SK-N-SH (cell line): Measurements from ENCODE around the gene EEF2. TPM values are rescaled to one million over a fixed set of nuclear protein-coding genes. Genes with fewer than 3 reads are reported as not detected.
"Not testable (repeated sequence)": the region's sequence is repeated elsewhere in the genome, so short reads cannot be mapped to it uniquely, and the experiment has no call there.

Experiments used
- CTCF ChIA-PET: fragments of 300-600, 350-600 bp; formaldehyde crosslinking; extraction: SDS; loops from one replicate; lab custom pipeline; 2021; lab: Yijun Ruan, JAX
- POLR2A ChIA-PET: fragments of 350-600 bp; sonication (Branson Sonifier 250); formaldehyde crosslinking; extraction: SDS; loops from one replicate; lab custom pipeline; 2020; ENCODE audit warnings: antibody characterized with exemption, inconsistent platforms; lab: Yijun Ruan, JAX
- DNase-seq: peaks from one replicate; pipeline ENCODE4 v3.0.0; 2012
- H2AFZ ChIP-seq: fragments of 200-600 bp; sonication (generic); 2 replicates; pipeline ENCODE4 v1.8.1; 2016; ENCODE audit warnings: antibody characterized with exemption, mild to moderate bottlenecking, low read depth
- H3F3A ChIP-seq: fragments of 200-600 bp; sonication (generic); replicated peaks from 2 replicates; pipeline ENCODE3; 2016; ENCODE audit warnings: antibody characterized with exemption, mild to moderate bottlenecking; ENCODE audit not compliant: insufficient read depth
- H3K27ac ChIP-seq, 2 experiments: fragments of 200-500 bp in 1 of 2; fragments of 200-600 bp in 1 of 2; sonication (Bioruptor generic) in 1 of 2; sonication (generic), shearing (Covaris generic) in 1 of 2; 2 replicates each; pipeline versions ENCODE4 v1.5.1 to v1.6.1; 2014 to 2016; ENCODE audit warnings: low read depth in 2 of 2, inconsistent platforms in 1 of 2, low read length in 1 of 2, mild to moderate bottlenecking in 1 of 2, mixed read lengths in 1 of 2
- H3K27me3 ChIP-seq: fragments of 200-600 bp; sonication (generic), shearing (Covaris generic); 2 replicates; pipeline ENCODE4 v1.6.1; 2016; ENCODE audit warnings: mixed run types; ENCODE audit not compliant: insufficient read depth
- H3K36me3 ChIP-seq, 2 experiments: fragments of 200-500 bp in 1 of 2; fragments of 200-600 bp in 1 of 2; sonication (Bioruptor generic) in 1 of 2; sonication (generic) in 1 of 2; replicated peaks in 1 of 2; 2 replicates each; pipeline versions ENCODE3 to v1.5.1; 2014 to 2016; ENCODE audit warnings: low read length in 1 of 2, mild to moderate bottlenecking in 1 of 2; ENCODE audit not compliant: insufficient read depth in 2 of 2, control insufficient read depth in 1 of 2
- H3K4me1 ChIP-seq, 2 experiments: fragments of 200-500 bp in 1 of 2; fragments of 200-600 bp in 1 of 2; sonication (Bioruptor generic) in 1 of 2; sonication (generic), shearing (Covaris generic) in 1 of 2; 2 replicates each; pipeline versions ENCODE4 v1.5.1 to v1.6.1; 2014 to 2016; ENCODE audit warnings: low read depth in 1 of 2, low read length in 1 of 2, mixed run types in 1 of 2; ENCODE audit not compliant: insufficient read depth in 2 of 2, control insufficient read depth in 1 of 2
- H3K4me2 ChIP-seq: fragments of 200-600 bp; sonication (generic), shearing (Covaris generic); 2 replicates; pipeline ENCODE4 v1.6.1; 2017; ENCODE audit warnings: mixed run types
- H3K4me3 ChIP-seq, 2 experiments: fragments of 200-500 bp in 1 of 2; fragments of 200-600 bp in 1 of 2; sonication (Bioruptor generic) in 1 of 2; sonication (generic), shearing (Covaris generic) in 1 of 2; 2 replicates each; pipeline versions ENCODE4 v1.5.1 to v1.8.1; 2014 to 2016; ENCODE audit warnings: low read depth in 2 of 2, inconsistent platforms in 1 of 2, low read length in 1 of 2, mild to moderate bottlenecking in 1 of 2, mixed read lengths in 1 of 2, moderate library complexity in 1 of 2
- H3K79me2 ChIP-seq: fragments of 200-600 bp; sonication (generic); 2 replicates; pipeline ENCODE4 v1.8.1; 2017; ENCODE audit warnings: mild to moderate bottlenecking; ENCODE audit not compliant: insufficient read depth
- H3K9ac ChIP-seq: fragments of 200-600 bp; sonication (generic); 2 replicates; pipeline ENCODE4 v1.6.1; 2017; ENCODE audit warnings: mixed run types
- H3K9me2 ChIP-seq: fragments of 200-600 bp; sonication (generic); 2 replicates; pipeline ENCODE4 v1.6.1; 2017; ENCODE audit warnings: mixed run types
- H3K9me3 ChIP-seq: fragments of 200-600 bp; sonication (generic); 2 replicates; pipeline ENCODE4 v1.6.1; 2017; ENCODE audit warnings: mixed run types, mild to moderate bottlenecking, moderate library complexity
- H4K20me1 ChIP-seq: fragments of 200-600 bp; sonication (generic); 2 replicates; pipeline ENCODE4 v1.6.1; 2017; ENCODE audit warnings: mild to moderate bottlenecking, mixed run types; ENCODE audit not compliant: insufficient read depth
- CHD2 ChIP-seq: fragments of 150-350 bp; IDR thresholded peaks from 2 replicates; pipeline ENCODE4 v1.6.1; 2018; ENCODE audit warnings: low read length; ENCODE audit not compliant: partially characterized antibody
- CTCF ChIP-seq: fragments of 200-600 bp; sonication (generic); IDR thresholded peaks from 2 replicates; pipeline ENCODE4 v1.6.1; 2017; ENCODE audit warnings: antibody characterized with exemption, mild to moderate bottlenecking, moderate library complexity
- ELF1 ChIP-seq: IDR thresholded peaks from 2 replicates; pipeline ENCODE4 v1.4.0; 2012
- FOSL2 ChIP-seq: IDR thresholded peaks from 2 replicates; pipeline ENCODE4 v1.4.0; 2012; ENCODE audit warnings: low read depth, mild to moderate bottlenecking, moderate library complexity, borderline replicate concordance
- MAX ChIP-seq: IDR thresholded peaks from 2 replicates; pipeline ENCODE4 v1.4.0; 2012; ENCODE audit warnings: low read depth
- NFIC ChIP-seq: IDR thresholded peaks from 2 replicates; pipeline ENCODE4 v1.4.0; 2012; ENCODE audit warnings: borderline replicate concordance
- RCOR1 ChIP-seq: fragments of 150-350 bp; IDR thresholded peaks from 2 replicates; pipeline ENCODE4 v1.6.1; 2017; ENCODE audit warnings: antibody characterized with exemption, low read length
- RFX5 ChIP-seq: IDR thresholded peaks from 2 replicates; pipeline ENCODE4 v1.6.1; 2012; ENCODE audit warnings: mild to moderate bottlenecking, improper control_type of control experiment, low read length
- RXRA ChIP-seq: IDR thresholded peaks from 2 replicates; pipeline ENCODE4 v1.4.0; 2012; ENCODE audit warnings: low read depth, mild to moderate bottlenecking, borderline replicate concordance
- WGBS: methylation state at CpG from one replicate; pipeline ENCODE4 v1.1.6; 2017; ENCODE audit warnings: low lambda C conversion rate; 5-methylcytosine and 5-hydroxymethylcytosine counted together
- polyA plus RNA-seq, 3 experiments: library from polyadenylated mRNA; depleted of rRNA; stranded (reverse); fragments of >200 nt; gene quantifications; 2 replicates each; pipeline ENCODE4 v1.2.3, GENCODE V29; 2012

Gene EEF2
- polyA plus RNA-seq, 1 of the 3 experiments (the other 2 are of a cell fraction) = 1,553 TPM

- TF ChIP-seq FOSL2 (peak; percentile 65; the same call in 1 of the 2 replicates), ELF1 (no peak), CTCF (no peak), MAX (peak; percentile 76), RFX5 (no peak)
Measured at GRCh38 chr19:3968556-3969434, 16.5 kb downstream of the EEF2 start (continued).

GRCh38 chr19:3967983-3968382, 17.3 kb downstream of the EEF2 start:
- WGBS = 92% methylated on average over 11 of the region's 12 CpGs
- Histone ChIP-seq H3K9ac (peak overlapping the region; percentile 22; the same call in 1 of the 2 replicates), H3K79me2 (peaks cover 75% of the 10 kb centered on the region), H3K36me3 (peaks cover 25 to 36% of the 10 kb centered on the region in 2 experiments), H3F3A (peaks cover 41% of the 10 kb centered on the region), H4K20me1 (peaks cover 83% of the 10 kb centered on the region), H3K4me1 (peaks cover 16 to 22% of the 10 kb centered on the region in 2 experiments; a peak in 3 of 4 replicates), H3K4me2 (peak overlapping the region; percentile 97), H3K27ac (peak overlapping the region in 1 of 2 experiments; percentile 99; a peak in 2 of 4 replicates)
- not testable (repeated sequence) for H2AFZ ChIP-seq, H3K27me3 ChIP-seq, H3K9me3 ChIP-seq, H3K4me3 ChIP-seq, H3K9me2 ChIP-seq, DNase-seq
- CTCF ChIA-PET = interaction anchor here (1.0 kb wide), 1 partner anchor 34 kb away, joined by 3 read pairs; no protein-coding TSS in a partner anchor
- POLR2A ChIA-PET = interaction anchor here (0.6 kb wide), 1 partner anchor 13 kb away, joined by 3 read pairs; no protein-coding TSS in a partner anchor

GRCh38 chr19:3966051-3967017, 18.9 kb downstream of the EEF2 start:
- Histone ChIP-seq H4K20me1 (peaks cover 80% of the 10 kb centered on the region), H3K4me1 (peaks cover 15 to 22% of the 10 kb centered on the region in 2 experiments; a peak in 3 of 4 replicates), H3K79me2 (peaks cover 84% of the 10 kb centered on the region), H3K4me2 (no peak overlapping the region), H3K36me3 (peaks cover 31 to 41% of the 10 kb centered on the region in 2 experiments), H3K27me3 (no peaks in the 10 kb centered on the region), H3K4me3 (no peak overlapping the region), H2AFZ (no peak overlapping the region), H3K9me3 (no peaks in the 10 kb centered on the region), H3F3A (peaks cover 27% of the 10 kb centered on the region), H3K9ac (no peak overlapping the region), H3K27ac (no peak overlapping the region), H3K9me2 (no peaks in the 10 kb centered on the region)
- 90% methylated on average over 21 of the region's 30 CpGs for WGBS
- DNase-seq = no peak
- TF ChIP-seq CHD2 = no peak
- TF ChIP-seq FOSL2 = no peak
- no peak for TF ChIP-seq RXRA
- TF ChIP-seq MAX = no peak
- no peak for TF ChIP-seq RCOR1
- no peak for TF ChIP-seq NFIC
- ChIA-PET CTCF (no interaction called here), POLR2A (no interaction called here)
